ENCODE results near the gene C8B. TPM values are rescaled to one million over a fixed set of nuclear protein-coding genes. Genes with fewer than 3 reads are reported as not detected.

The C8B gene
- total RNA-seq, 1 experiment from 2014 or later = not detected

GRCh38 chr1:56911098-56911938 lies 54.5 kb downstream of the C8B start:
- Histone ChIP-seq H3F3A (ENCODE audit: insufficient read depth, low read depth) (no peaks in the 10 kb centered on the region), H3K4me2 (no peak overlapping the region), H3K4me3 (no peak overlapping the region), H3K9me3 (ENCODE audit: insufficient read depth, low read depth) (no peaks in the 10 kb centered on the region), H3K79me2 (ENCODE audit: low read depth) (no peaks in the 10 kb centered on the region), H4K20me1 (ENCODE audit: insufficient read depth) (no peaks in the 10 kb centered on the region), H3K4me1 (replicated peaks; ENCODE audit: insufficient read depth) (no peaks in the 10 kb centered on the region), H3K36me3 (ENCODE audit: low read depth) (no peaks in the 10 kb centered on the region), H3K27ac (no peak overlapping the region), H3K9me2 (ENCODE audit: insufficient read depth) (no peaks in the 10 kb centered on the region), H2AFZ (no peak overlapping the region), H3K27me3 (ENCODE audit: insufficient read depth, low read depth) (peaks cover 13% of the 10 kb centered on the region)
- TF ChIP-seq EZH2 (IDR thresholded peaks at IDR 0.05; ENCODE audit: low read depth) (no peak), CTCF (conservative IDR thresholded peaks at IDR 0.05) (no peak)
- ChIA-PET POLR2A (ENCODE audit: unreplicated experiment) (no interaction called here), CTCF (no interaction called here)
- intact Hi-C loops (cut with micrococcal nuclease; ENCODE audit: unreplicated experiment) = no loop called here
- DNase-seq = peak in 1 of 2 experiments; percentile 44
- BruUV-seq (replicated peaks) = no TSS peak

- Histone ChIP-seq H3K9me2 (ENCODE audit: insufficient read depth) (no peaks in the 10 kb centered on the region), H3F3A (ENCODE audit: insufficient read depth, low read depth) (no peaks in the 10 kb centered on the region), H3K4me1 (replicated peaks; ENCODE audit: insufficient read depth) (no peaks in the 10 kb centered on the region), H4K20me1 (ENCODE audit: insufficient read depth) (no peaks in the 10 kb centered on the region), H3K4me2 (no peak overlapping the region), H2AFZ (no peak overlapping the region), H3K27ac (no peak overlapping the region), H3K27me3 (ENCODE audit: insufficient read depth, low read depth) (peaks cover 13% of the 10 kb centered on the region), H3K36me3 (ENCODE audit: low read depth) (no peaks in the 10 kb centered on the region), H3K9me3 (ENCODE audit: insufficient read depth, low read depth) (no peaks in the 10 kb centered on the region), H3K79me2 (ENCODE audit: low read depth) (no peaks in the 10 kb centered on the region), H3K4me3 (no peak overlapping the region)
- BruUV-seq (replicated peaks) = no TSS peak
- no peak for DNase-seq
- TF ChIP-seq EZH2 (IDR thresholded peaks at IDR 0.05; ENCODE audit: low read depth) (no peak), CTCF (conservative IDR thresholded peaks at IDR 0.05) (no peak)
- CTCF ChIA-PET = no interaction called here
- intact Hi-C loops (cut with micrococcal nuclease; ENCODE audit: unreplicated experiment) = no loop called here
- POLR2A ChIA-PET (ENCODE audit: unreplicated experiment) = no interaction called here
These were observed 55.3 kb downstream of the C8B start for GRCh38 chr1:56910441-56910985.

GRCh38 chr1:56908619-56909221 lies 57.1 kb downstream of the C8B start:
- H3F3A ChIP-seq (ENCODE audit: insufficient read depth, low read depth) = no peaks in the 10 kb centered on the region
- POLR2A ChIA-PET (ENCODE audit: unreplicated experiment) = no interaction called here
- H2AFZ ChIP-seq = no peak overlapping the region
- no peak for DNase-seq
- no peak overlapping the region for H3K4me3 ChIP-seq
- intact Hi-C loops (cut with micrococcal nuclease; ENCODE audit: unreplicated experiment) = no loop called here
- TF ChIP-seq EZH2 (IDR thresholded peaks at IDR 0.05; ENCODE audit: low read depth) (no peak), CTCF (conservative IDR thresholded peaks at IDR 0.05) (no peak)
- no peak overlapping the region for H3K4me2 ChIP-seq
- no peaks in the 10 kb centered on the region for H4K20me1 ChIP-seq (ENCODE audit: insufficient read depth)
- no peaks in the 10 kb centered on the region for H3K9me3 ChIP-seq (ENCODE audit: insufficient read depth, low read depth)
- H3K27me3 ChIP-seq (ENCODE audit: insufficient read depth, low read depth) = peaks cover 17% of the 10 kb centered on the region
- no peaks in the 10 kb centered on the region for H3K79me2 ChIP-seq (ENCODE audit: low read depth)
- CTCF ChIA-PET = no interaction called here
- BruUV-seq (replicated peaks) = no TSS peak
- H3K9me2 ChIP-seq (ENCODE audit: insufficient read depth) = no peaks in the 10 kb centered on the region
- no peak overlapping the region for H3K27ac ChIP-seq
- H3K36me3 ChIP-seq (ENCODE audit: low read depth) = no peaks in the 10 kb centered on the region
- no peaks in the 10 kb centered on the region for H3K4me1 ChIP-seq (replicated peaks; ENCODE audit: insufficient read depth)

Data from PC-9 (cell line).